HG03558 (cell line): ENCODE results near the gene LINGO1.

Experiments used
- ATAC-seq: cut with Tn5 transposase; IDR thresholded peaks from one replicate; pipeline ENCODE4 v1.9.1; 2021; ENCODE audit warnings: moderate number of reproducible peaks; ENCODE audit not compliant: unreplicated experiment; ENCODE audit errors: extremely low read depth

Gene LINGO1

DNA sequence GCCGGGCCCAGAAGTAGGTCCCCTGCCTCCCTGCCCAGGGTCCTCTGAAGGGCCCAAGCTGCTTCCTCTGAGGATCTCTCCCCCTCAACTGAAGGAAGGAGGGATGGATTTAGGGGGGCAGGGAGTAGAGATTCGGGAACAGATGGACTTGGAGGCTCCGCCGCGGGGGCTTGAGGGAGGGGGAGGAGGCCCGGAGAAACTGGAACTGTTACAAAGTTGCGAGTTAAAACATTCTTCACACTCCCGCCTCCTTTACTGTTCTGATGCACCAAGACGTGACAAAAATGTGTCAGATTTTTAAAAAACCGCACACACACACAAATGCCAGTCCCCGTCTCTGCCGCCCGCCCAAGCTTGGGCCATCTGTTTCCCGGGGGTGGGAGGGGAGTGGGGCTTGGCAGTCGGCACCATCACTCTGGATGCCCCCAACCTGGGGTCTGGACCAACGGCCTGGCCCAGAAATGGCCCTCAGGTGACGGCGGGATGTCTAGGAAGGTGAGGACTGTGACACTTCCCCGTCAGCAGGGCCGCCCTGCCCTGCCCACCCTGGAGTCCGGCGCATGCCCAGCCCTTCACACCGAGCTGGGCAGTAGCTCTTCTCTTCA lies 25.0 kb upstream of the LINGO1 start:
- ATAC-seq: no peak

DNA sequence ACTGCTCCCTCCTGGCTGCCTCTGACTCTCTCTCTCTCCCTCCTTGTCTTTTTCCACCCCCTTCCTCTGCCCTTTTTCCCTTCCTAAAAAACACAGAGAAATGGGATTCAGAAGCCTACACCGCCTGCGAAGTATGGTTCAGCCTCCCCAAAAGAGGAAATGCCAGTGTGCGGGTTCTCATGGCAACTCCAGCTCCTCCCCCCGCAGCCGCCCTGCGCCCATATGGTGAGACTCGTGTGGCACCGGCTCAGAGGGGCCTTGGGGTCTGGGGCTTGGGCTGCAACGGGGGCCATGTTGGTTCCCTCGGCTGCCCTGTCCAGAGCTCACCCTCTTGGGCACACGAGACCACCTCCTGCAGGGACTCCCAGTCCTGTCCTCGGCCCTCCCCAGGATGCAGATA lies 23.6 kb upstream of the LINGO1 start:
- ATAC-seq: no peak

DNA sequence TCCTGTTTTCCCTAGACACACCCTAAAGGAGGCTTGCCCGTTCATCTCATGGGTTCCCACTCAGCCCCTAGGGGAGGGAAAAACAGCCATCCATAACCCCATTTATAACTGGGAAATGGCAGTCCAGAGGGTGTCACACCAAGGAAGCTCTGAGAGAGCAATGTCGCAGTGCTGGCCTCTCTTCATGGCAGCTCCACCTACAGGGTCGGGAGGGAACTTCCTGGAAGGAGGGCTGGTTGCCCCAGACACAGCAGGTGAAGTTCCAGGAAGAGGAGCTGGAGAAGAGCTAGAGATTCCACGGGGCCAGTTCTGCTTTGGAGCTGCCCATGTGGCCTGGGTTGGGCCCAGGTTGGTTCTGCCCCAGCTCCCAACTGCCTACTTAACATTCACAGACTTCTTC lies 22.3 kb upstream of the LINGO1 start:
- no peak for ATAC-seq

DNA sequence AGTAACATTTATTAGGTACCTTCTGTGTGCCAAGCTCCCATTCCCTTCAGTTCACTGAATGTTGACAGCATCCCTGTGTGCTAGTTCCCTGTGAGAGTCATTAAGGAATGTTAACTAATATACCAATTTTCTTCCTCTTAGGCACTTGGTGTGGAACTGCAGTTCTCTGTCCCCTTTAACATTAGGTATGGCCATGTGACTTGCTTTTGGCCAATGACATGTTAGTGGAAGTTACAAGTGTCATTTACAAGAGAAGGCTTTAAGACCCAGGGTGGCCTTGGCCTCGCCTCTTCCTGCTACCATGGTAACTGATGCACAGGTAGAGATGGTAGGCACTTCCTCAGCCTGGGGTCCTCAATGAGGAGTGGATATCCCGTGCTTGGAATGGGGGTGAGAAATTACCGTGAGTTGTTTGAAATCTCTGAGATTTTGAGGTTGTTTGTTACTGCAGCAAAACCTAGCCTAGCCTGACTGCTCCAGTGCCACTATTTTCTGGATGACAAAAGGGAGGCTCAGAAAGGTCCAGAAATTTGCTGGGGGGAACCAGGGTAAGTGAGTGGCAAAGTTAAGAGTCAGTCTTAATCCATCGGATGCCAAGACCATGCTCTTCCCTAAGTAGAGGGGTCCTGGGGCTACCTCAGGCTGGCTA lies 21.2 kb upstream of the LINGO1 start:
- ATAC-seq: no peak

GRCh38 chr15:77650265-77650664 lies 17.6 kb upstream of the LINGO1 start:
- no peak for ATAC-seq

GRCh38 chr15:77649610-77650009 lies 16.9 kb upstream of the LINGO1 start:
- ATAC-seq: no peak

GRCh38 chr15:77649017-77649416 lies 16.3 kb upstream of the LINGO1 start:
- no peak for ATAC-seq

DNA sequence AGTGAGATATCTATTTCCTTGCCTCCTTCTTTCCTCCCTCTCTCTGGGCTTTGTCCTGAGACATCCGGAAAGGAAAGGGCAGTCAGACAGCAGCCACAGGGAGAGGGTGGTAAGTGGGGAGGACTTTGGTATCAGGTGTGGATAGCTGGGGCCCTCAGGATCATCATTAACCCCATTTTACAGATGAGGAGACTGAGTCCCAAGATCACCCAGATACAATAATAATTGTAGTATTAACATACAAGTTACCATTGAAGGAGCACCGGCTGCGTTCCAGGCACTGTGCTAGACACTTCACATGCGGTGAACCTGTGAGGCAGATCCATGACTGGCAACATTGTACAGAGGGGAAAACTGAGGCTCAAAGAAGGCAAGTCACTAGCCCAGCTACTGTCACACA lies 15.2 kb upstream of the LINGO1 start:
- no peak for ATAC-seq

GRCh38 chr15:77646104-77646694 lies 13.5 kb upstream of the LINGO1 start:
- no peak for ATAC-seq

DNA sequence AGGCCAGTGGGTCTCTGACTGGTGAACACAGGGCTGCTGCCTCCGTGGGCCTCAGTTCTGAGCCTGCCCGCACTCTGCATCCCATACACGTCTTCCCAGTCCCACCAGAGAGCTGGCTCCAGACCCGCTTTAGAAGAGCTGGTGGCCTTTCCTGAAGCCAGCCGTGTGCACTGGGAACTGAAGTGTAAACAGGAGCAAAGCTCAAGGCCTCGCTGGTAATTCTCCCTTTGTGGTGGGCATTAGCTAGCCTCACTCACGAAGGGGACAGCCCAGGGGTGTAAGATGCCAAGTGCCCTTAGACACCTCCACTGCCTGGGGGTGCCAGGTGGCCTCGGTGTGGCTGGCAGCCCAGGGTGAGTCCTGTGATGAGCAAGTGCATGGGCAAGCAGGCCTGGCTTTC lies 12.9 kb upstream of the LINGO1 start:
- ATAC-seq: no peak

- no peak for ATAC-seq
Observed at GRCh38 chr15:77644543-77645247, 12.0 kb upstream of the LINGO1 start.

- no peak for ATAC-seq
Observed at GRCh38 chr15:77643764-77644163, 11.1 kb upstream of the LINGO1 start.

DNA sequence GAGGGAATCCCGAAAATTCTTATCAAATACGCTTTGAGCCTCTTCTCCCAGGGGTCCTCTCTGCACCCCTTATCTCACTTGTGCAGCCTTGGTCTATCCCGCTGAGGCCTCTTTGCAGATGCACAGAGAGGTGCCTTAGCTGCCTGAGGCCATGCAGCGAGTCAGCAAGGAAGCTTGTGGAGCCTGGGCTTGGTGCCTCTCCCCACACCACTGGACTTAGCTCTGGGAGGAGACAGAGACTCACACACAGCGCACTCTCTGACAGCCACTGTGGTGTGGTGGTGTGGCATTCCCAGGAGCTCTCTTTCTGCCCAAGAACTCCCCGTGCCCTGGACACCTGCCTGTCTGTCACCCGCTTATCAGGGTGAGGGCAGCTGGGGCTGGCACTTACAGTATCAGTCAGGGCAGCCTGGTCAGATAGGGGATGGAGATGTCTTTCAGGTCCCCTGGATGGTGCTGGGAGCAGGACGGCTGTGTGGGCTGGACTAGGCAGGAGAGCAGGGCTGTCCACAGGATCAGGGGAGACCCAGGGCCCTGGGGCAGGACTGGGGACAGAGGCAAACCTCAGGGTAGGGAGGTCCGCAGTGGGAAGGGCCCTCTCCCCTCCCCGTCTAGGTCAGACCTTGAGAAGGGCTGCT lies 10.2 kb upstream of the LINGO1 start:
- ATAC-seq: no peak

DNA sequence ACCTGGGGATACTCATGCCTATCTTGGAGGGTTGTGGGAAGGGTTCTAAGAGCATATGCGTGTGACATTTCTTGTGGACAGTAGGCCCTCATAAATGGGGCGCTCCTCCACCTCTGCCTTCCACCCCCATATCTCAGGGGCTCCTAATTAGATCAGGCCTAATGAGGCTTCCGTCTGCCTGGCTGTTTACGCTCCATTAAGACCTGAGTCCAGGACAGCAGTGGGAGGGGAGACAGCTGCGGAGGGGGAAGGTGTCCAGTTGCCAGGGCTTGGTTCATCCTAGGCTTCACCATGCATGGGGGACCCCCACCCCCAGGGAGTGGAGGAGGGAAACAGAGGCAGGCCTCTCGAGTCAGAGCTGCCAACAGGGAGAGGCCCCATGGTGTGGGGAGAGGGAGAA lies 9.3 kb upstream of the LINGO1 start:
- no peak for ATAC-seq

- no peak for ATAC-seq
Observed at GRCh38 chr15:77640615-77641014, 7.9 kb upstream of the LINGO1 start.

DNA sequence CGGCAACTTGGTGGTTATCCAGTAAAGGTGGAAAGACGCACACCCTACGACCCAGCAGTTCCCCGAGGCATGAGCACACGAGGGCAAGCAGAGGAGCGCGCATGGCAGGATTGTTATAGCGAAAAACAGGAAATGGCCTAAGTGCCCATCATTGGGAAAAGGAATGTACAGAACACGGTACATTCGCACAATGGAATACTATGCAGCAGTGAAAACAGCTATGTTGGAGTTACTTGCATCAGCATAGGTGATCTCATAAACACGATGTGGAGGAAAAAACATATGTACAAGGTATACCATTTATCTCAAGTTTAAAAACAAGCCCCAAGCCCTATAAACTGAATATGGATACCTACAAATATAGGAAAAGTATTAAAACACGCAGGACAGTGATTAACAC lies 6.7 kb upstream of the LINGO1 start:
- ATAC-seq: no peak

GRCh38 chr15:77637851-77638692 lies 5.4 kb upstream of the LINGO1 start:
- no peak for ATAC-seq

DNA sequence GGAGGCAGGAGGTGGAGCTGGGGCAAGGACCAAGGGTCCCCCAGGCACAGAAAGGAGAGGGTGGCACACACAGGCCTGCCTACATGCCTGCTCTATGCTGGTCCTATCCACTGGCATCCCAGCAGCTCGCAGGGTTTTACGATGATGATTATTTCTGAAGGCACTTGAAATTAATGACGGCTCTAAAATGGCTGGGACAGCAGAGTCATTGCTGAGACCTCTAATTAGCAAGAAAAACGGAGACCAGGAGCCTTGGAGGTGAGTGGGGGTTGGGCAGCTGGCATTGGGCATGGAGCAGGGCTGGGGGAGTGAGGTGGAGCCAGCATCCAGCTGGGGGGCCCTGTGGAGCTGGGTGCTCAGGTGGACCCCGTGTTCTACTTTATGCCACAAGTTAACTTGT lies 3.5 kb upstream of the LINGO1 start:
- no peak for ATAC-seq

DNA sequence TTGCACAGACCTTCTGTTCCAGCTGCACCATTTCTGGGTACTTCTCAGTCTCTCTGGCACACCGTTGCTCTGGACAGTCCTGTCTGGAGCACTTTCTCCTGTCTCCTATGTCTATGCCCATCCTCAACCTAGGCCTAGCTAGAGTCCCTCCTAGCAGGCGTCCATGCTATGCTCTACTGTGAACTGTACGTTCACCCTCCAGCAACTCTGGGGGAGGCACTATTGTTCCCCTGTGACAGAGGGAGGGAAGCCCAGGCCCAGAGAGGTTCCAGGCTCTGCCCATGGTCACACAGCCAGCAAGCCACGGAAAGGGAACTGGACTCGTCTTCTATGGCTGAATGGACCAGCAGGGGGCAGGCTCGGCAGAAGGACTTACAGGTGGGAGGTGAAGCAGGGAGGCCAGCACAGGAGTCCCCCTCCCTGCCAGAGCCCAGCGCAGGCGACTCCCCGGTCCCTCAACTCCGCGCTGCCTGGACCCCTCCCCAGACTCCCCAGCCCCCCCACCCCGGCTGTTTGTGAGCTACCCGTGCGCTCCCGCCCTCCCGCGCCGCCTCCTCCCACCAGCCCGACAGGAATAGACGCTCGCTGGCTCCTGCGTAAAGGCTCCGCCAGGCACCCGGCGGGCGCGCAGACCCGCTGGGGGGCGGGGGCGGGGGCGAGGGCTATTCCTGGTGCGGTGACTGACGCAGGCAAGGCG lies 1.7 kb upstream of the LINGO1 start:
- ATAC-seq: no peak

- ATAC-seq: no peak
Observed at GRCh38 chr15:77633913-77634265, 1.2 kb upstream of the LINGO1 start.
